Measurements from ENCODE around the gene TRIM13.

GRCh38 chr13:49980266-49980665 lies 16.6 kb upstream of the TRIM13 start:
- TF ChIP-seq, protein P1, sequence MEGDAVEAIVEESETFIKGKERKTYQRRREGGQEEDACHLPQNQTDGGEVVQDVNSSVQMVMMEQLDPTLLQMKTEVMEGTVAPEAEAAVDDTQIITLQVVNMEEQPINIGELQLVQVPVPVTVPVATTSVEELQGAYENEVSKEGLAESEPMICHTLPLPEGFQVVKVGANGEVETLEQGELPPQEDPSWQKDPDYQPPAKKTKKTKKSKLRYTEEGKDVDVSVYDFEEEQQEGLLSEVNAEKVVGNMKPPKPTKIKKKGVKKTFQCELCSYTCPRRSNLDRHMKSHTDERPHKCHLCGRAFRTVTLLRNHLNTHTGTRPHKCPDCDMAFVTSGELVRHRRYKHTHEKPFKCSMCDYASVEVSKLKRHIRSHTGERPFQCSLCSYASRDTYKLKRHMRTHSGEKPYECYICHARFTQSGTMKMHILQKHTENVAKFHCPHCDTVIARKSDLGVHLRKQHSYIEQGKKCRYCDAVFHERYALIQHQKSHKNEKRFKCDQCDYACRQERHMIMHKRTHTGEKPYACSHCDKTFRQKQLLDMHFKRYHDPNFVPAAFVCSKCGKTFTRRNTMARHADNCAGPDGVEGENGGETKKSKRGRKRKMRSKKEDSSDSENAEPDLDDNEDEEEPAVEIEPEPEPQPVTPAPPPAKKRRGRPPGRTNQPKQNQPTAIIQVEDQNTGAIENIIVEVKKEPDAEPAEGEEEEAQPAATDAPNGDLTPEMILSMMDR (IDR thresholded peaks at IDR 0.05), result no peak
- TF ChIP-seq USF2 (IDR thresholded peaks at IDR 0.05; ENCODE audit: borderline replicate concordance, low read depth, low read length) (no peak), POLR2AphosphoS5 (IDR thresholded peaks at IDR 0.05; ENCODE audit: low read depth, low read length) (no peak), MAX (IDR thresholded peaks at IDR 0.05; ENCODE audit: low read depth) (no peak)

All from SK-N-SH (cell line).